ENCODE results near the gene DUSP1. TPM values are rescaled to one million over a fixed set of nuclear protein-coding genes. Genes with fewer than 3 reads are reported as not detected.

Gene DUSP1
- total RNA-seq, 1 donor from 2014 or later = 250 TPM

DNA sequence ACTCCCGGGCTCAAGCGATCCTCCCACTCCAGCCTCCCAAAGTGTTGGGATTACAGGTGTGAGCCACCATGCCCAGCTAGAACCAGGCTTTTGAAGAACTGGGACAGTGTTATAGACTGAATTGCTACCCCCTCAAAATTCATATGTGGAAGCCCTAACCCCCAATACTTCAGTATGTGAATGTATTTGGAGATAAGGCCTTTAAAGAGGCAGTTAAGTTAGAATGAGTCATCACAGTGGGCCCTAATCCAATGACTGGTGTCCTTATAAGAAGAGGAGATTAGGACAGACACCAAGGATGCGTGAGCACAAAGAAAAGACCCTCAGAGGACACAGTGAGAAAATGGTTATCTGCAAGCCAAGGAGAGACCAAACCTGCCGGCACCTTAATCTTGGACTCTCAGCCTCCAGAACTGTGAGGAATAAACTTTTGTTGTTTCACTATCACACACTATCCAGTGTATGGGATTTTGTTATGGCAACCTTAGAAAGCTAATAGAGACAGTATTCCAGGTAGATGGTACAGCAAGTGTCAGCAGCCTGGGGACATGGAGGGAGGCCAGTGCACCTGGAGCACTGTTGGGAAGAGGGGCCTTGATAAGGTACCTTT is 31.7 kb upstream of the DUSP1 start:
- Mint-ChIP-seq H3K4me1 (ENCODE audit: unreplicated experiment) (peaks cover 50% of the 10 kb centered on the region), H3K27me3 (ENCODE audit: unreplicated experiment) (no peaks in the 10 kb centered on the region), H3K4me3 (ENCODE audit: unreplicated experiment) (no peak overlapping the region), H3K27ac (ENCODE audit: unreplicated experiment) (no peak overlapping the region), H3K36me3 (ENCODE audit: unreplicated experiment) (no peaks in the 10 kb centered on the region), H3K9me3 (ENCODE audit: unreplicated experiment) (no peaks in the 10 kb centered on the region)
- TF ChIP-seq, protein P1, sequence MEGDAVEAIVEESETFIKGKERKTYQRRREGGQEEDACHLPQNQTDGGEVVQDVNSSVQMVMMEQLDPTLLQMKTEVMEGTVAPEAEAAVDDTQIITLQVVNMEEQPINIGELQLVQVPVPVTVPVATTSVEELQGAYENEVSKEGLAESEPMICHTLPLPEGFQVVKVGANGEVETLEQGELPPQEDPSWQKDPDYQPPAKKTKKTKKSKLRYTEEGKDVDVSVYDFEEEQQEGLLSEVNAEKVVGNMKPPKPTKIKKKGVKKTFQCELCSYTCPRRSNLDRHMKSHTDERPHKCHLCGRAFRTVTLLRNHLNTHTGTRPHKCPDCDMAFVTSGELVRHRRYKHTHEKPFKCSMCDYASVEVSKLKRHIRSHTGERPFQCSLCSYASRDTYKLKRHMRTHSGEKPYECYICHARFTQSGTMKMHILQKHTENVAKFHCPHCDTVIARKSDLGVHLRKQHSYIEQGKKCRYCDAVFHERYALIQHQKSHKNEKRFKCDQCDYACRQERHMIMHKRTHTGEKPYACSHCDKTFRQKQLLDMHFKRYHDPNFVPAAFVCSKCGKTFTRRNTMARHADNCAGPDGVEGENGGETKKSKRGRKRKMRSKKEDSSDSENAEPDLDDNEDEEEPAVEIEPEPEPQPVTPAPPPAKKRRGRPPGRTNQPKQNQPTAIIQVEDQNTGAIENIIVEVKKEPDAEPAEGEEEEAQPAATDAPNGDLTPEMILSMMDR (IDR thresholded peaks at IDR 0.05) = no peak
- no peak for DNase-seq (ENCODE audit: extremely low spot score, unreplicated experiment)

DNA sequence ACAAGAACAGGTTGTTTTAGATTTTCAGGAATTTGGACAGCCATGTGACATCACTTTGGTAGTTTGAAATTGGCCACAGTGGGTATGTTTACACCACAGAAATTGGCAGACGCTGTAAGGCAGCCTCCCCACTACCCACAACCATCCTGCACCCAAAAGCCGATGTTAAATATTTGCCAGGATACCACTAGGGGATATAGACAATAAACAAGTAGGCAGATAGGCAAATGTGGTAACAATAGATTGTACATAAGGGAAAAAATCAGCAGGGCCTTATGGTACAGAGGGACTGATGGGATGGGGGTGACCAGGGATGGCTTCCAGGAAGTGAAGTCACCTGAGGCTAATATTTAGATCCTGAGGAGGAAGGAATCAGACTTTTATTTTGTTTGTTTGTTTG is 31.1 kb upstream of the DUSP1 start:
- no peak overlapping the region for H3K27ac Mint-ChIP-seq (ENCODE audit: unreplicated experiment)

DNA sequence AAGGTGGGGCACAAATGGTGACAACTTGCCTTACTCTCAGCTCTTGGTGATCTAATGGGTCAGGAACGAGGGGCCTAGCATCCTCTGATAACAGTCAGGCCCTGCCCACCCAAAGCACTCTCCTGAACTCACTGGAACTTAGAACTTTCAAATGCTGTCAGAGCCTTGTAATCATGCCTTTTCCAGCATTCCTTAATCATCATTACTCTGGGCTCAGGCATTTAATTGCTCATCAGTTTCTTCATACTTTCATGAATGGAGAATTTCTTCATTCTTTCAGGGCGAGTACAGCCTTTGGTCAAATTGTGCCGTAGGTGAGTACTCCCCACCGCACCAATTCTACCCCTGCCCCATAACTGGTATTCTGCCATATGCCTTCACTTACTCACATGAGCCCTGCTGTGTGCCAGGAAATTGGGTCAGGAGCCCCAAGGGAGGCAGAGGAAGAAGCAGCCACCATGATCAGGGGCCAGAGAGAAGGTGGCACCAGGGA is 30.2 kb upstream of the DUSP1 start:
- Mint-ChIP-seq H3K4me3 (ENCODE audit: unreplicated experiment) (no peak overlapping the region), H3K27me3 (ENCODE audit: unreplicated experiment) (no peaks in the 10 kb centered on the region), H3K4me1 (ENCODE audit: unreplicated experiment) (peaks cover 51% of the 10 kb centered on the region), H3K9me3 (ENCODE audit: unreplicated experiment) (no peaks in the 10 kb centered on the region), H3K27ac (ENCODE audit: unreplicated experiment) (peak overlapping the region; percentile 58), H3K36me3 (ENCODE audit: unreplicated experiment) (no peaks in the 10 kb centered on the region)
- DNase-seq (ENCODE audit: extremely low spot score, unreplicated experiment) = no peak
- TF ChIP-seq, protein P1 (IDR thresholded peaks at IDR 0.05) = no peak

More for the DNA sequence above, 31.1 kb upstream of the DUSP1 start:
- DNase-seq (ENCODE audit: extremely low spot score, unreplicated experiment) = no peak
- no peaks in the 10 kb centered on the region for H3K27me3 Mint-ChIP-seq (ENCODE audit: unreplicated experiment)
- H3K4me1 Mint-ChIP-seq (ENCODE audit: unreplicated experiment) = peaks cover 50% of the 10 kb centered on the region
- no peaks in the 10 kb centered on the region for H3K36me3 Mint-ChIP-seq (ENCODE audit: unreplicated experiment)
- H3K9me3 Mint-ChIP-seq (ENCODE audit: unreplicated experiment) = no peaks in the 10 kb centered on the region
- no peak overlapping the region for H3K4me3 Mint-ChIP-seq (ENCODE audit: unreplicated experiment)
- TF ChIP-seq, protein P1 (IDR thresholded peaks at IDR 0.05) = no peak

- peaks cover 60% of the 10 kb centered on the region for H3K4me1 Mint-ChIP-seq (ENCODE audit: unreplicated experiment)
- peak overlapping the region; percentile 91 for H3K27ac Mint-ChIP-seq (ENCODE audit: unreplicated experiment)
- no peaks in the 10 kb centered on the region for H3K27me3 Mint-ChIP-seq (ENCODE audit: unreplicated experiment)
- H3K4me3 Mint-ChIP-seq (ENCODE audit: unreplicated experiment) = no peak overlapping the region
- TF ChIP-seq, protein P1 (IDR thresholded peaks at IDR 0.05) = no peak
- H3K36me3 Mint-ChIP-seq (ENCODE audit: unreplicated experiment) = no peaks in the 10 kb centered on the region
- DNase-seq (ENCODE audit: extremely low spot score, unreplicated experiment) = no peak
- H3K9me3 Mint-ChIP-seq (ENCODE audit: unreplicated experiment) = no peaks in the 10 kb centered on the region
Observed at GRCh38 chr5:172800088-172800551, 29.1 kb upstream of the DUSP1 start.

- no peak overlapping the region for H3K4me3 Mint-ChIP-seq (ENCODE audit: unreplicated experiment)
- no peaks in the 10 kb centered on the region for H3K36me3 Mint-ChIP-seq (ENCODE audit: unreplicated experiment)
Observed at GRCh38 chr5:172799416-172799815, 28.4 kb upstream of the DUSP1 start.

More at GRCh38 chr5:172799416-172799815, 28.4 kb upstream of the DUSP1 start:
- H3K9me3 Mint-ChIP-seq (ENCODE audit: unreplicated experiment) = no peaks in the 10 kb centered on the region
- no peak for DNase-seq (ENCODE audit: extremely low spot score, unreplicated experiment)
- H3K27me3 Mint-ChIP-seq (ENCODE audit: unreplicated experiment) = no peaks in the 10 kb centered on the region
- peaks cover 66% of the 10 kb centered on the region for H3K4me1 Mint-ChIP-seq (ENCODE audit: unreplicated experiment)
- TF ChIP-seq, protein P1 (IDR thresholded peaks at IDR 0.05) = no peak
- peak overlapping the region; percentile 91 for H3K27ac Mint-ChIP-seq (ENCODE audit: unreplicated experiment)

All from osteocyte (in vitro differentiated cells).